Right ventricle myocardium superior (tissue), 1 donor: ENCODE data around the gene DMXL1. TPM values are rescaled to one million over a fixed set of nuclear protein-coding genes. Genes with fewer than 3 reads are reported as not detected.

Experiments used
- ATAC-seq: fragments of 200-7000 bp; cut with Tn5 transposase; one replicate; pipeline ENCODE4 v1.9.1; 2020; ENCODE audit warnings: mild to moderate bottlenecking; ENCODE audit not compliant: poor library complexity
- DNase-seq: peaks from one replicate; pipeline ENCODE4 v3.0.0-alpha.2; 2020
- intact Hi-C: fragments of 100-400 bp; cut with DNase I; formaldehyde crosslinking; loops from one replicate; pipeline ENCODE4 v1.11.2; 2022
- long read RNA-seq: library from polyadenylated mRNA; unstranded; transcript quantifications from one replicate; pipeline ENCODE4 v2.0.0, GENCODE V29; 2021
- total RNA-seq: library from RNA; stranded (reverse); fragmentation: NEBNext Ultra II Directional; extraction: Animal tissue kit (Norgen Biotek cat#: 25700); gene quantifications from one replicate; pipeline ENCODE4 v1.2.1, GENCODE V29; 2021
- donor health status: DM: no; HTN: yes; CAD: no; lungs with severe emphysema.

DMXL1 gene, protein sequence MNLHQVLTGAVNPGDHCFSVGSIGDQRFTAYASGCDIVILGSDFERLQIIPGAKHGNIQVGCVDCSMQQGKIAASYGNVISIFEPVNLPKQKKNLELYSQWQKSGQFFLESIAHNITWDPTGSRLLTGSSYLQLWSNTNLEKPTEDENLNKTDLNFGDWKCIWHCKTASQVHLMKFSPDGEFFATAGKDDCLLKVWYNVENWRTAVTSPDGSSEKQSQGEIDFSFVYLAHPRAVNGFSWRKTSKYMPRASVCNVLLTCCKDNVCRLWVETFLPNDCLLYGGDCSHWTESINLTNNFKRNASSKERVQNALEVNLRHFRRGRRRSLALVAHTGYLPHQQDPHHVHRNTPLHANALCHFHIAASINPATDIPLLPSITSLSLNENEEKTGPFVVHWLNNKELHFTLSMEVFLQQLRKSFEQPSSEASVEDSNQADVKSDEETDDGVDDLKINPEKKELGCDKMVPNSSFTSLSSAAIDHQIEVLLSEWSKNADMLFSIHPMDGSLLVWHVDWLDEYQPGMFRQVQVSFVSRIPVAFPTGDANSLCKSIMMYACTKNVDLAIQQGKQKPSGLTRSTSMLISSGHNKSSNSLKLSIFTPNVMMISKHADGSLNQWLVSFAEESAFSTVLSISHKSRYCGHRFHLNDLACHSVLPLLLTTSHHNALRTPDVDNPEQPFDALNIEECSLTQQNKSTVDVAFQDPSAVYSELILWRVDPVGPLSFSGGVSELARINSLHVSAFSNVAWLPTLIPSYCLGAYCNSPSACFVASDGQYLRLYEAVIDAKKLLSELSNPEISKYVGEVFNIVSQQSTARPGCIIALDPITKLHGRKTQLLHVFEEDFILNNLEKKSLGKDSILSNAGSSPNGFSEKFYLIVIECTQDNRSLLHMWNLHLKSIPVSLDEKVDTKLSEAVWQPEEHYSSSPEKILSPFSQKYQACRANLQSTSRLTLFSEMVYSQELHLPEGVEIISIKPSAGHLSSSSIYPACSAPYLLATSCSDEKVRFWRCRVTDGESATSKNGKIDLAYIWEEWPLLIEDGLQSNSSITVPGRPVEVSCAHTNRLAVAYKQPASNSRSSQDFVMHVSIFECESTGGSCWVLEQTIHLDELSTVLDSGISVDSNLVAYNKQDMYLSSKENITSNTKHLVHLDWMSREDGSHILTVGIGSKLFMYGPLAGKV (N-terminal part only)
- 23.3 TPM for total RNA-seq
- long read RNA-seq, full-length matches to known transcripts = 1 of 7 reads
- long read RNA-seq, partial matches to known transcripts = 4 of 7 reads
- long read RNA-seq, other reads (novel, unspliced or antisense) = 2 of 7 reads

GRCh38 chr5:119070828-119071560 lies at the start of gene DMXL1:
Gene DMXL1, plus strand, starts transcription at chr5:119071087. Its CDS starts 483 bp downstream, at chr5:119071570.
- DNase-seq (peak; percentile 100), ATAC-seq (peak; percentile 98)
- intact Hi-C loops = loop anchor here (2.0 to 10.0 kb wide), 2 partner anchors 82 to 194 kb away; partner anchors contain the start of gene DTWD2

GRCh38 chr5:119021149-119021732 lies 49.6 kb upstream of the DMXL1 start:
- intact Hi-C loops = no loop called here
- ATAC-seq = no peak
- no peak for DNase-seq

DNA sequence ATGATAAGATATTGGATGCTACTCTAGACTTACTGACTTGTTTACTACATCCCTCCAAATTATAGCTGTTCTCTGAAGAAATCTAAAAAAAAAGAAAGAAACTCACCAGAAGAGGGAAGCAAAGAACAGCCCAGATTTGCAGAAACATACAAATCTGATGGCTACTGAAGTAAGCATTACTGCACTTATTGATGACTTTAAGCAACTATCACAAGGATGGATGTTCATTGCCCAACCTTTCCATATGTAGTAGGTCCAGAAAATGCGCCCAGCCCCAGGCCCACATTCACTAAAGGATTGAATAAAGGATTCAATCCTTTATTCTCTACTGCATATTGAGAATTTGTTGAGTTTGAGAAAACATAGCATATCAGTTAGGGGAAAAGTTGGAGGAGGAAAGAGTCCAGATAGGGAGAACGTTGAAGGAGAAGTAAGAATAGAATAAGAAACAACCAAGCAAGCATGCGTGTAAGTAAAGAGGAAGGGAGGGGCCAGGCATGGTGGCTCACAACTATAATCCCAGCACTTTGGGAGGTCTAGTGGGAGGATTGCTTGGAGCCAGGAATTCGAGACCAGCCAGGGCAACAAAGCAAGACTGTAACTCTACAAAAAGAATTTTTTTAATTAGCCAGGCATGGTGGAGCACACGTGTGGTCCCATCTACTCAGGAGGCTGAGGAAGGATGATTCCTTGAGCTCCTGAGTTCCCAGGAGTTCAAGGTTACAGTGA lies 48.7 kb upstream of the DMXL1 start:
- intact Hi-C loops = no loop called here
- DNase-seq = no peak
- no peak for ATAC-seq

DNA sequence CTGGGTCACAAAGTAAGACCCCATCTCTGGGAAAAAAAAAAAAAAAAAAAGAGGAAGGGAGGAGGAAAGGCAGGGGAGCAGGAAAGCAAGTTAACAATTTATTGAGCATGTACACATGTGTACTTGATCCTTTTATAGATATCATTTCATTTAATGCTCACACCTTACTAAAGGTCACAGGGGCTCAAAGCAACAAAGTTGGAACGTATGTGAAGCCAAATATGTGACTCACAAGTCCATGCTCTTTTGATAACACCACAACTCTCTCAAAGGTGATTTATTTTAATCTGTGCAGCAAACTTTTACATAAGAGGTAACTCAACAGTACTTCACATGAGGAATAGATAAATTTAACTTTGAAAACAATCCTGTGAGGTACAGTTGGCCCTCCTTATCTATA lies 48.1 kb upstream of the DMXL1 start:
- no peak for DNase-seq
- ATAC-seq = no peak
- intact Hi-C loops = no loop called here

DNA sequence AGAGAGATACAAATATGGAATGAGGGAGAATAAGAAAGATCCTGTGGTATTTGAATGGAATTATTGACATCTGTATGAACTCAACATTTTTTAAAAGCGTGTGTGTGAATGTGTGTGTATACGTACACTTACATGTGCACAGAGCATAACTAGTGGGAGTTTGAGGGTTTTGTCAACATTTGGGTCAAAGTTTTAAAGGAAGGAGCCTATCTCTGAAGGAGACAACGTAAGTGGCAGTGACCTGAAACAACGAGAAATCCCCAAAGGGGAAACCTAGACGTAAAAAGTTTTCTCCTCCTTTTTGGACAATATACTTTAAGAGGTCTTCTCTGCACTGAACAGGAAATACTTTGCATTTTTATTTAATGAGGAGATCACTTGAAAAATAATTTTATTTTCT lies 42.3 kb upstream of the DMXL1 start:
- no peak for DNase-seq
- no peak for ATAC-seq
- intact Hi-C loops = no loop called here

GRCh38 chr5:119031011-119031886 lies 39.6 kb upstream of the DMXL1 start:
- DNase-seq (no peak), ATAC-seq (no peak)
- intact Hi-C loops = no loop called here

DNA sequence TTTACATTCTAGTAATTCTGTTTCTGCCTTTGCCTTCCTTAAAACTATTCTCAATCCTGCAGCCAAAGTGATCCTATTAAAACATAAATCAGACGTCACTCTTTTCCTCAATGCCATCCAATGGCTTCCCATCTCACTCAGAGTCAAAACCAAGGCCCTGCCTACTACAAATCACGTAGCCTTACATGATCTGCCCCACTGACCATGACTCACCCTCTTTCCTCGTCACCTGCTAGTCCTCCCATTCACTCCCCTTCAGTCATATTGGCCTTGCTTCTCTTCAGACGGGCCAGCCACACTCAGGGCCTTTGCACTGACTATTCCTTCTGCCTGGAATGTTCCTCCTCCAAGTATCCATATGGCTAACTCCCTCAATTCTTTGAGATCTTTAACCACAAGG lies 39.0 kb upstream of the DMXL1 start:
- no peak for DNase-seq
- ATAC-seq = no peak
- intact Hi-C loops = no loop called here

GRCh38 chr5:119032656-119033055 lies 38.2 kb upstream of the DMXL1 start:
- no peak for DNase-seq
- intact Hi-C loops = no loop called here
- peak; percentile 34 for ATAC-seq

DNA sequence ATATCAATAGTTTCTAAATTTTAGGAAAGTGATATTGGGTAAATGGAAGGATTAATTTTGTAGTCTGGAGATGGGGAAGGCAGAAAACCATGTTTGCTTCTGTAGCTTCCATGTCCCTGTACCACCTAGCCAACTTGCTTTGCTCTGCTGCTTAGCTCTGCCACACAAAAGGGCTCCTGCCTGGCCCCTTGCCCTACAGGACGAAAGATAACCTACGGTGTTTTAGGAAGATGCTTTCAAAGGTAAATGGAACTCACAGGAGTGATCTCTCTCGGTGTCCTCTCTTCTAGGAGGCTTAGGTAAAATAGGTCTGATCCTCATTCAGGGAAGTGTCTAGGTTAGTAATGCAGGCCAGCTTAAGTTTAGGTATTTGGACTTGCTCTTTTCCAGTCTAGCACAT lies 37.8 kb upstream of the DMXL1 start:
- intact Hi-C loops = no loop called here
- no peak for ATAC-seq
- DNase-seq = no peak

- intact Hi-C loops = no loop called here
- ATAC-seq (no peak), DNase-seq (no peak)
Observed at GRCh38 chr5:119036101-119036762, 34.7 kb upstream of the DMXL1 start.

DNA sequence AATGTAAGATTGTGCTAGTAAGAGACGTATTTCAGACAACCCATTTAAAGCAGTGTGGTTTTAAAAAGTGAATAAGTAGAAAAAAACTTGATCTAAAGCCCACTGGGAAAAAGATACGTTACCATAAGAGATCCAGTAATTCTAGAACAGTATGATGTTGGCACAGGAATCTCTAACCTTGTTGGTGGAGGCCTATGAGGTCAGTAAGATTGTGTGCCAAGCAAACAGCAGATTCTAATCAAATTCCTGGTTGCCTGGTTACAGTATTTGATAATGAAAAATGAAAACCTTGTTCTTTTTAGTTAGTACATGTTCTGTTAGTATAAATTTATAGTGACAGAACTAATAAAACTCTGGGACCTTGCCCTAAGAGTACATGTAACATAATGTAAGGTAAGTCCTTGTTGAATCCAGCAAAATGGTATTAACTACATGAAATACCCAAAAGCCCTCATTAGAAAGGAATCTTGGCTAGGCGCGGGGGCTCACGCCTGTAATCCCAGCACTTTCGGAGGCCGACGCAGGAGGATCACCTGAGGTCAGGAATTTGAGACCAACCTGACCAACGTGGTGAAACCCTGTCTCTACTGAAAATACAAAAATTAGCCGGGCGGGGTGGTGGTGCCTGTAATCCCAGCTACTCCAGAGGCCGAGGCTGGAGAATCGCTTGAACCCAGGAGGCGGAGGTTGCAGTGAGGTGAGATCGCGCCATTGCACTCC lies 33.2 kb upstream of the DMXL1 start:
- DNase-seq = no peak
- intact Hi-C loops = no loop called here
- no peak for ATAC-seq

DNA sequence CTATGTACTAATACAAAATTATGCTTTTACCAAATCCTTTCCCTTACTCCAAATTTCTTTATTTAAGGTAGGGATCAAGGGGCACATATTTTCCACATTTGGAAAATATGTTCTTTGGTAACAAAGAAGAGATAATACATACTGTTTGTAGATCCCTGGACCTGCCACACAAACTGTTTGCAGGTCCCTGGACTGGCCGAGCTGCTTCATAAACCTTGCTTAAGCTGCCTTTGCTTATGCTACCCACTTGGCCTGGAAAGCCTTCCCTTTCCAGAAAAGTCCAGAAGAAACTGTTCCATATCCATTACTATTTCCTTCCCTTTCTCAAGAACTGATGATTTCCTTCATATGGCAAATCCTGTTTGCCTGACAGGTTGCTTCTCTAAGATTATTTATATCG lies 22.6 kb upstream of the DMXL1 start:
- intact Hi-C loops = no loop called here
- DNase-seq (no peak), ATAC-seq (no peak)

DNA sequence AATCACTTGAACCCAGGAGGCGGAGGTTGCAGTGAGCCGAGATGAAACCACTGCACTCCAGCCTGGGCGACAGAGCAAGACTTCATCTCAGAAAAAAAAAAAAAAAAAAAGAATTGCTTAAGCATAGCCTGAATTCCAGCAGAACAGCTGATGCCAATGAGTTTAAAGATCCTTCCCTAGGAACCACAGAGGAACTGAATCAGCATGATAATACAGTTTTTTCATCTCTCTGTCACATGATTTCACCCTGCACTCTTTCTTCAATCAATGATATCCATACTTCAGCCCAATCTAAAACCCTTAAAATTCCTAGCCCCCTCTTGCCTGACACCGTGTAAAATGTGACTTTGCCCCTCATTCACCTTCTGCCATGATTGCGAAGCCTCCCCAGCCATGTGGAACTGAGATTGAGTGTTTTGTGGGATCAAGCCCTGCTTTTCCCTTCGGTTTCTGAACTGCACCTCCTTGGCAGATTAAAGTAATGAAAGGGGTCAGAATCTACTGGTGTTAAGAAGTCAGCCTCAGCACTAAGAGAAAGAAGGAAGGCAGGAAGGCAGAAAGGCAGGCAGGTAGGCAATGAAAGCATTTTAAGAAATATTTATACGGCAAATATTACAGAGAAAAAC lies 20.9 kb upstream of the DMXL1 start:
- DNase-seq = no peak
- ATAC-seq = peak; percentile 58
- intact Hi-C loops = no loop called here

DNA sequence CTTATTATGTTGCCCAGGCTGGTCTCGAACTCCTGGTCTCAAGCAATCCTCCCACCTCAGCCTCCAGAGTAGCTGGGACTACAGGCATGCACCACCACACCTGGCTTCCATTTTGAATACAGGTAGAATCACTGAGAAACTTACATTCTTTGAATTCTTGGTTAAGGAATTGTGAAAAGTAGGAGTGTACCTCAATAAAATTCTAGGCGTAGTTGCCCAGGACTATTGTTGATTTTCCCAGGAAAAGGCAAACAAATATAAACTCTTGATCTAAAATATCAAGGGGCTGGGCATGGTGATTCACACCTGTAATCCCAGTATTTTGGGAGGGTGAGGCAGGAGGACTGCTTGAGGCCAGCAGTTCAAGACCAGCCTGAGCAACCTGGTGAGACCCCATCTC lies 16.8 kb upstream of the DMXL1 start:
- ATAC-seq = no peak
- DNase-seq = no peak
- intact Hi-C loops = no loop called here

DNA sequence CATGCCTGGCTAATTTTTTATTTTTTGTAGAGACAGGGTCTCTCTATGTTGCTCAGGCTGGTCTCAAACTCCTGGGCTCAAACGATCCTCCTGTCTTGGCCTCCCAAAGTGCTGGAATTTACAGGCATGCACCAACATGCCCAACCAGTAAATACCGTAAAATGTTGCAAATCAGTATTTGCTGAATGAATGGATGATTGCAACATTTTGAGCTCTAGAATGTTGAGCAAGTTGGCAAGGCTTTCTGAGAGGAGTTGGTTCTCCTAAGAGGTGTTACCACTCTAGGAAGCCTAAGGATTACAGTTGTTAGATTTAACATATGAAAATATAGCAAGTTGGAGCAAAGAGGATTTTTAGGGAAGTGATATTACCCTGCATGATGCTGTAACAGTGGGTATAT lies 15.6 kb upstream of the DMXL1 start:
- intact Hi-C loops = no loop called here

More for the DNA sequence above, 15.6 kb upstream of the DMXL1 start:
- no peak for ATAC-seq
- DNase-seq = no peak
